GDM1 (cell line): ENCODE results near the gene METTL25B.
"Not testable (repeated sequence)": the region's sequence is repeated elsewhere in the genome, so short reads cannot be mapped to it uniquely, and the experiment has no call there.

Source experiments
- DNase-seq: peaks from one replicate; lab custom pipeline; 2025; lab: John Stamatoyannopoulos, UW

The METTL25B gene

DNA sequence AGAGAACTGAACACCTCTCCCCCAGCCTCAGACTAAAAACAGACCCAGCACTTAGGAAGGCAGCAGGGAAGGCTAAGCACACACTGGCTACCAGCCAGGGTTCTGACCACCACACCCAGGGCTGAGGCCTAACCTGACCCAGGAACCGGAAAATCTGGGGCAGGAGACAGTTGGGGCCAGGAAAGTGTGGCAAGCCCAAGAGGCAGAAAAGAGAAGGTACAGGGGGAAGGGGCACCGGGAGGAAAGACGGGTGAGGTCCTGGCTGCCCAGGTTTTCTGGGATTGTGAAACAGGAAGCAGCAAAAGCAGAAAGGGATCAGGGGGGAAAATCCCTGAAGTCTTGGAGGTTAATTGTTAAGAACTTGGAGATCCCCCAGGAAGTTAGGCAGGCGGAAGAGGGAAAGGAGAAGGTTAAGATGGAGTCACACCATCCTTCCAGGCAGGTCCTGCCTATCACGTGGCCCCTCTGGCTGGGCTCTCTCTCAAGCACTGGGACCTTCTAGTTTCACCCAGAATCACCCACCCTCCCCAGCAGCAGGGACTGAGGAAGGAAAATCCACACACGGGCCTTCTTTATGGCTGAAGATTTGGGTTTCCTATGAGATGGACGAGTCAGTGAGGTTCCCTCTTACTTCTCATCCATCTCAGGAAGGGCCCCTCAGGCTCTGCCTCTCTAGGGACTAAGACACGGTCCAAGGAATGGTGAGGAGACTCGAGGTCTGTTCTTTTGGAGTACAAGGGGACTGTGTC is 20.6 kb downstream of the METTL25B start:
- peak; percentile 52 for DNase-seq

DNA sequence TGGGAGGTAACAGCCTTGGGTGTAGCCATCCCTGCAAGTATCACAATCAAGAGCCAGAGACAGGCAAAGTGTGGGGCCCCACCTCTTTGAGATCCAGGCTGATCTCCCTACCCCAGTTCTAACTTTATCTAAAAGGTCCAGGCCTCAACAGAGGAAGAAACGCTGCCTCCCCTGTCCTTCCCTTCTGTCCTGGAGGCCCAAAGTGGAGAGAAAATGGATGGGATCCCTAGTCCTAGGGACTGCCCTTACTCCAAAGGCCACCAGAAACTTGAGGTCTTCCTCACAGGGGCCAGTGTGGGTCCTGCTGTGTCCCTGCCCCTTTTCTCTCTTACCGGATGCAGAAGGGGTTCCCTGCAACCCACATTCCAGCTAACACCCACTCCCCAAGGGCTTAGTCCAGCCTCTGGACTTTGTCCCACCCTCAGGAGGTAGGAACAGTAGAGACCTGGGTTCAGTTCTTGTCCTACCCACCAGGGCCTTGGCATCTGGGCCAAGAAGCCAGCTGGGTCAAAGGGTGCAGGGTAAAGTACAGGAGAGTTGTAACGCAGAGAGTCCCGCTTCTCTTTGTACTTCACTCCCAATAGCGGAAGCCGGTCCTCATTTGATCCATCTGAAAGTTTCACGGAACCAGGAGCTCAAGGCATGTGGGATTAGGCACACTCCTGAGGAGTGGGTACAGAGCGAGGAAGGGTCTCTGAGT is 21.3 kb downstream of the METTL25B start:
- no peak for DNase-seq

DNA sequence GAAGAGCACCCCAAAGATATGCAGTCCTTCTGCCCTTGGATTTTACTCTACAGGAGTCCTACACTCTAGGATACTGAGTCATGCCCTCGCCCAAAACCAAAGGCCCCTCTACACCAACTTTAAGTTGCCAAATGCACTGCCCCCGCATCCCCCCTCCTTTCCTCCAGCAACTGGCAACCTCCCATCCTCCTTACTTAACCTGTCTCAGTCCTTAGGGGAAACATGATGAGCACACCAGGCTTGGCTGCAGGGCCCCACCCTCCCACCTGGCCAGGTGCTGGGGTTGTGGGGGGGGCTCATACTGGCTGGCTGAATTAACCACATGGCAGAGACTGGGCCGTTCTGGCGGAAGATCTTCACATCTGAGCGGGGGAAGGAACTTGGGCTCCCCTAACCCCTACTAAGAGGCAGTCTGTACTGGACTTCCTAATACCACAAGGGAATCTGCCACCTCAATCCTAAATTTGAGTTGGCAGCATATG is 22.0 kb downstream of the METTL25B start:
- DNase-seq: no peak

DNA sequence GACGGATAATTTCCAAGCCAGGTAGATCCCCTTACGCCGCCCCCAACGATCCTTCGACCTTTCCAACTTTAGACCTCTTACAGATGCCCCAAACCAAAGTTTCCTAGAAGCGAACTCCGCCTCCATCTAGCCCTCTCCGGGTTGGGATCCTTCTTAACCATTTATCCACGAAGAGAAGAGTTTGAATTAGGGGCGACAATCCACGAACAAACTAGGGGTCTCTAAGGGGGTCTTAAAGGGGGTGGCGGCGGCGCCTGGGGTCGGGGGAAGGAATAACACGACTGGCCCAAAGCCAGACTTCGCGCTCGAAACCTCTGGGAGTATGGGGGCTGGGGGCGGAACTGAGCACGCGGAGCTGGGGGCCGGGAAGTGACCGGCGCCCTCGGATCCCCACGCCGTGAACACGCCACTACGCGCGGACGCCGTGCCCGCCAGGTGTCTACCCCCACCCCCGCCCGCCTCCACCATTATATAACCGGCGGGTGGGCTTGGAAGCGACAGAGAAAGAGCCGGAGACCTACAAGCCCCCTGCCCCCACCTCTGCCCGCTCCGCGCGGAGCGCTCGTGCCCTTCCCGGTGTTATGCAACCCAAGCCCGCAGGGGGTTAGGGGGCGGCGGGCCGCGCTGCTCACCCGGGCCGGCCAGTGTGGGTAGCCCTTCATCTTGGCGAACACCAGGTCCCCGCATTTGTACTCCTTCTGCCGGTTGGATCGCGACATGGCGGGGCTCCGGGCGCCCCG is 22.6 kb downstream of the METTL25B start:
- no peak for DNase-seq

DNA sequence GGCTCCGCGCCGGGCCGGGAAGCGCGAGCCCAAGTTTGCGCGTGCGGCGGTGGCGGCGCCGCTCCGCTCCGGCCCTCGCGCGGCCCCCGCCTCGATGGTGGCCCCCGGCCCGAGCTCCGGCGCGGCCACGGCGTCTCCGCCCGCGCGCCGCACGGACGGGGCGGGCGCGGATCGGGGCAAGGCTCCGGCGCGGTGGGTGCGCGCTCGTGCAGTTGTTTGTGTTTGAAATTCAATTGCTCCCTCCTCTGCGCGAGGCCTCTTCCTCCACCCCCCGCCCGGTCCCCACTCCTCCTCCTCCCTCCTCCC is 23.1 kb downstream of the METTL25B start, which contains the start of gene HDGF:
Gene HDGF (minus strand): TSS at position 225 of the 306 bp plus-strand sequence. CDS start 246 bp downstream, outside the sequence.
- DNase-seq: no peak

DNA sequence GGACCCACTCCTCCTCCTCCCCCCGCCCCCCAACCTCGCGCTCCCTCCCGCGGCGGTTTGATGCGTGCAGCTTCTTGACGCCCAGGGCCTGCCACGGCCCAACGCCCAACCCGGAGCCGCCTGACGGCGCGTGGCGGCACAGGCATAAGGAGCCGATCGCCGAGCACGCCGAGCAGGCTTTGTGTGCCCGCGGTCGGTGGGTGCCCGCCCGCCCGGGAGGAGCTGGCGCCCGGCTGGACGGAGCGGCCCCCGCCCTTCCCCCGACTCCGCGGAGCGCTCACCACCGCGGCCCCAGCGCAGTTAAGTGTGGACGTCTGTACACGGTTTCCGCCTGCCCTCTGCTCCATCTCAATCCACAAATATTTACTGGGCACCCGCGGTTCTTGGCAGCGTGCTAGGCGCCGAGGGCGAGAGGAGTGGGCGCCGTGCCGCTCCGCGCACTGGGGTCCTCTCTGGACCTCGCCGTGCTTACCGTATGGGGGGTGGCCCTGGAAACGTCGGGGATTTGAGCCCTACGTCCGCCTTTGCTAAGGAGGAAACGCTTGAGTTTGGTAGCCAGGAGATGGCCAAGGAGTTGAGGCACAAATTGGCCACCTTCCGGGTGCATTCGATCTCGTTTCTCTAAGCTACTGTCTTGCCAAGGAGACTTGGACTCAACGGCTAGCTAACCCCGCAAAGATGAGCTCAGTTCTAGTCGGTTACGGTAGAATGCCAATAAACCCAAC is 23.6 kb downstream of the METTL25B start:
- peak; percentile 97 for DNase-seq

DNA sequence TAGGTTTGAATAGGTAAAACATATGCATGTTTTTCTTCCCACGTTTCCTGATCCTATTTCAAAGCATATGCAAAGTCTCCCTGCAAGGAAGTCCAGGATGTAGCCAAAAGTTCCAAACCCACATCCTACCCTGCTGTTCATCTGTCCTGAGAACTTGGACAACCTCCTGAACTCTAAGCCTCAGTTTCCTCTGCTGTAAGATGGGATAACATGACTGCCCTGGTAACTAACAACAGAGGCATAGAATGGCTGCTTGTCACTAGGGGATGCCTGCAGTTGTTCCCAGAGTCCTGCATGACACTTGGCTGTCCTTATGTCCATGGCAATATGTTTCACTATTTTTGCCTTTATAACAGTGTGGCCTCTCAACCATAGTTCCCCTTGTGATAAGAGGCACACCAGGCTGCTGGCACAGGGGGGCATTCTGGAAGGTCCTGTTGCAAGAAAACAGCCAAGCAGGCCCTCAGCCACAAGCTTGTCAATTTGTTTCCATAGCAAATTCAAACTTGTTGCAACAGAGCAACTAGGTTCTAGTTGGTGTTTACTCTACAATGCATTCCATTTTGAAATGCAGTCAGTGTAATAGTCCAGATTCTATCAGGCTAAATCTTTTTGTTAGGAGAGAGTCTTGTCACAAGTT is 24.7 kb downstream of the METTL25B start:
- no peak for DNase-seq

DNA sequence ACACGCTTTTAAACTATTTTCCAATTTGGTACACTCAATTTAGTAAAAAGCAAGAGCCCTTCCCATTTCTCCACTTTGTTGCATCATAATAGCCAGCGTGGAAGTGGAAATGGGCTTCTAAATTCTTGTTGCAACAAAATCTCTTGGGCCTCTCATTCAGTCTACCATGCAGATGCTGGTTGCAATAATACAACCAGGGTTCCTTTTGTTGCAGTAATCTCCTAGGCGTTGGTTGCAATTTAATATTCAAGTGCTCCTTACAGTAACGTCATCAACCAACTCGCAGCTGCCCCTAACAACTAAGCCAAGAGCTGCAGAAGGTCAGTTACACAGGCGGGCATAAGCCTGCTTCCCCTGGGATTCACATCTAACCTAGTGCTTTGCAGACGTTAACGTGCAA is 25.9 kb downstream of the METTL25B start:
- no peak for DNase-seq

DNA sequence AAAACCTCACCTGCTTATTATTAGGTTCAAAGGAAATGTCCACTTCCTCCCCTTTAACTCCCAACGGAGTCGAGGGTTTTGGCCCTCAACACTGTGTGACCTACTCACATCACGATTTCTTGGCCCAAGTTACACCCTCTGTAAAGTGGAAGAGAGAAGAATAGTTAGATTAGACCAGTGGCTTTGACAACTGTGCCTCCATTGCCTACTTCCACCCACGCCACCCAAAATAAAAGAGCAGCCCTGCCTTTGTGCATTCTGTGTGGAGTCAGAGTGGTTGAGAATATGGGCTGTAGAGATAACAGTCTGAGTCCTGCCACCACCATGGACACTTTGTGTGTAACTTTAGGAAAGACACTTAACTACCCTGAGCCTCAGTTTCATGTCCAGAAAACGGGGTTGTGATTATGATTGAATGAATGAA is 27.3 kb downstream of the METTL25B start:
- DNase-seq: no peak

DNA sequence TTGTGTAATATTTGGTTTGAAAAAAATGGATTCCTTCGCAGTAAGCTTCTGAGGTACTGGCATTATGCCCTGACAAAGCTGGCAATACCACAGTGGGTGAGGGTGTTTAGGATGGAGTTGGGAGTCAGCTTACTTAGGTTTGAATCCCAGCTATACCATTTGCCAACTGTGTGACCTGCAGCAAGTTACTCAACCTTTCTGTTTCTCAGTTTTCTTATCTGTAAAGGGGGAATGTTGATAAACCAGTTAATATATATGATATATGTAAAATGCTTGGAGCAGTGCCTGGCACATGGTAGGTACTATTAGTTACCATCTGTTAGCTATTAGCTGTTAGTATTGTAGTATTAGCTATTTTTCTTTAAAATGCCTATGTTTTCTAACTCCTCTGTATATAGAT is 28.1 kb downstream of the METTL25B start:
- DNase-seq: no peak

DNA sequence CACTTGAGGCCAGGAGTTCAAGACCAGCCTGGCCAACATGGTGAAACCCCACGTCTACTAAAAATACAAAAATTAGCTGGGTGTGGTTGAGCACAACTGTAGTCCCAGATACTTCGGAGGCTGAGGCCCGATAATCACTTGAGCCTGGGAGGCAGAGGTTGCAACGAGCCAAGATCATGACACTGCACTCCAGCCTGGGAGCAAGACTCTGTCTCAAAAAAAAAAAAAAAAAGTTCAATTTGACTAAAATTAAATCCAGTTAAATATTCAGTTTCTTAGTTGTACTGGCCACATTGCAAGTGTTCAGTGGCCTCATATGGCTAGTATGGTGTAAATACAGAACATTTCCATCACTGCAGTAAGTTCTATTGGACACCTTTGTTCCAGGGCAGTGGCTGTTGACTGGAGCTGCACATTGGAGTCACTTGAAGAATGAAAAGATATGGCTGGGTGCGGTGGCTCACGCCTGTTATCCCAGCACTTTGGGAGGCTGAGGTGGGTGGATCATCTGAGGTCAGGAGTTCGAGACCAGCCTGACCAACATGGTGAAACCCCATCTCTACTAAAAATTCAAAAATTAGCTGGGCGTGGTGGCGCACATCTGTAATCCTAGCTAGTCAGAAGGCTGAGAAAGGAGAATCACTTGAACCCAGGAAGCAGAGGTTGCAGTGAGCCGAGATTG is 29.4 kb downstream of the METTL25B start:
- DNase-seq: not testable (repeated sequence)

DNA sequence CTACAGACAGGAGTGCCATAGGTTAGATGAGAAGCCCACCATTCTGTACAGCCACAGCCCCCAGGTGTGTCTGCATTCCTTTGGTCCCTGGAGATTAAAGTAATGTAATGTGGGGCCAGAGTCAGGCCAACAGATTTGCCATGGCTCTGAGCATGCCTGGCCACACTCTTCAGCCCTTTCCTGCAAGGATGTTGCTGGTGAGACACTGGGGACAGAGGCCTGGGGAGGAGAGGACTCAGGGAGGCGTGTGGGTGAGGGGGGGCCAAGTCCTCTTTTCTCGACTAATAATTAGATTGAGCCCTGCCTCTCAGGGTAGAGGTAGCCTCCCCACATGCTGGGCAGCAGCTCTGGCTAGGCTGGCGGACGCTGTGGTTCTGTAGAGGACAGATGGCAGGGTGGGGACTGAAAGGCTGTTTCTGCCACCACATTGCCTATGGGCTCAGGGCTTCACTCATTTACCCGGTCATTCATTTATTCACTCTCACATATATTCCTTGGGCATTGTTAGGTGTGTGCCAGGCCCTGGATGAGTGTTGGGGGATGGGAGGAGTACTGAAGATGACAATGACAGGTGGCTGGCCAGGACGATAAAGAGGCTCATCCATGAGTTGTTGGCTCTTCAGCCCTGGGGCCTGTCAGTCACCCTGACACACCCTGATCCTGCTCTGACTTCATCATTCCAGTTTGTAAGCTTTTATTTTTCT is 32.0 kb downstream of the METTL25B start:
- DNase-seq: no peak

DNA sequence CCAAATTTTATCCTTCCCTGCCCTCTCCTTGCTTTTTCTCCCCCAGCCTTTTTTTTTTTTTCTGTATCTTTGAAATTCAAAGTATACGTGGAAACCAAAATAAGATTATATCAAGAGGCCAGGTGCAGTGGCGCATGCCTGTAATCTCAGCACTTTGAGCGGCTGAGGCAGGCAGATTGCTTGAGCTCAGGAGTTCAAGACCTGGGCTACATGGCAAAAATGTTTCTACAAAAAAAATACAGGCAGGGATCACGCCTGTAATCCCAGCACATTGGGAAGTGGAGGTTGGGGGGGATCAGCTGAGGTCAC is 32.5 kb downstream of the METTL25B start:
- DNase-seq: no peak

DNA sequence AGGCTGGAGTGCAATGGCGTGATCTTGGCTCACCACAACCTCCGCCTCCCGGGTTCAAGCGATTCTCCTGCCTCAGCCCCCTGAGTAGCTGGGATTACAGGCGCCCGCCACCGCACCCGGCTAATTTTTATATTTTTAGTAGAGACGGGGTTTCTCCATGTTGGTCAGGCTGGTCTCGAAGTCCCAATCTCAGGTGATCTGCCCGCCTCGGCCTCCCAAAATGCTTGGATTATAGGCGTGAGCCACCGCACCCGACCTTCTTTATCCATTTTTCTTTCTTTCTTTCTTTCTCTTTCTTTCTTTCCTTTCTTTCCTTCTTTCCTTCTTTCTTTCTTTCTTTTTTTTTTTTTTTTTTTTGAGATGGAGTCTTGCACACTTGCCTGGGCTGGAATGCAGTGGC is 36.9 kb downstream of the METTL25B start:
- not testable (repeated sequence) for DNase-seq

DNA sequence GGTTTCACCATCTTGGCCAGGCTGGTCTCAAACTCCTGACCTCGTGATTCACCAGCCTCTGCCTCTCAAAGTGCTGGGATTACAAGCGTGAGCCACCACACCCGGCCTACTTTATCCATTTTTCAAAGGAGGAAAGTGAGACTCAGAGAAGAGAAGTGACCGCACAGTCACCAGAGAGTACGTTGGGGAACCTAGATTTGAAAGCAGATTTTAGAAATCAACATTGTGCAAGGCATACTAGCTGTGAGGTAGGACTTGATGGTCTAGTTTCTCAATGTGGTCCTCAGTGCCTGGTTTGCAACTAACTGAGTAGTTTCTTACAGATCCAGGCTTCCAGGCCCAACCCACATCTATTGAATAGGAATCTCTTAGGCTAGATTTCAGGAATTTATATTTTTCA is 37.4 kb downstream of the METTL25B start:
- DNase-seq: no peak

DNA sequence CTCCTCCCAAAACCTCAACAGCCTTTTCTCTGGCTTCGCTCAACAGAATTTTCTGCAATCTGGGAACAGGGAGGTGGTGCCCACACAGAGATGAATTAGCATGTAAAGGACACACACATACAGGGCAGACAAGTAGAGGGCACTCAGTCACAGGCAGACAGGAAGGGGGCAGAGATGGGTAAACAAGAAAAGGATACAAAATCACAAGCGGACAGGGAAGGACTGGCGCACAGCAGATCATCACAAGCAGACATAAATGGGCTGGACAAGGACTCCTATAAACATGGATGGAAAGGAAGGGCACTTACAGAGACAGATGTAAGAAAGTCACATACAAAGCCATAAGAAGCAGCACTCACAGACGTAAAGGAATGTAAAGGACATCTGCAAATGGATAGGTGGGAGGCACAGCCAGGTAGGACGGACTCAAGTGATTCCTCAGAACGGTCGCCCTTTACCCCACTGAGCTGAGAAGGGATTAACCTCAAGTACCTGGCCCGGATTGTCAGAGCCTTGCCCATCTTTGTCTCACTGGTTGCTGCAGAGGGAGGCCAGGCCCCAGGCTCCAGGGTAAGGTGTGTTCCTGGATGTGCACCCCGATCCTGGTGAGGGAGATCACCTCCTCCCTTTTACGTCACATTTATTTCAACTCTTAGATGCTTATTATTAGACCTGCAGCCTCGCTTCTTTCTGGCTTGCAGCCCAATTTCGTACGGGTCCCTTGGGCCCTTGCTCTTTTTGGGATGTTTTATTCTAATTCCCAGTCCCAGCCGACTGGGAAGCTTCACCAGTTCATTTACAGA is 38.2 kb downstream of the METTL25B start:
- DNase-seq: no peak

DNA sequence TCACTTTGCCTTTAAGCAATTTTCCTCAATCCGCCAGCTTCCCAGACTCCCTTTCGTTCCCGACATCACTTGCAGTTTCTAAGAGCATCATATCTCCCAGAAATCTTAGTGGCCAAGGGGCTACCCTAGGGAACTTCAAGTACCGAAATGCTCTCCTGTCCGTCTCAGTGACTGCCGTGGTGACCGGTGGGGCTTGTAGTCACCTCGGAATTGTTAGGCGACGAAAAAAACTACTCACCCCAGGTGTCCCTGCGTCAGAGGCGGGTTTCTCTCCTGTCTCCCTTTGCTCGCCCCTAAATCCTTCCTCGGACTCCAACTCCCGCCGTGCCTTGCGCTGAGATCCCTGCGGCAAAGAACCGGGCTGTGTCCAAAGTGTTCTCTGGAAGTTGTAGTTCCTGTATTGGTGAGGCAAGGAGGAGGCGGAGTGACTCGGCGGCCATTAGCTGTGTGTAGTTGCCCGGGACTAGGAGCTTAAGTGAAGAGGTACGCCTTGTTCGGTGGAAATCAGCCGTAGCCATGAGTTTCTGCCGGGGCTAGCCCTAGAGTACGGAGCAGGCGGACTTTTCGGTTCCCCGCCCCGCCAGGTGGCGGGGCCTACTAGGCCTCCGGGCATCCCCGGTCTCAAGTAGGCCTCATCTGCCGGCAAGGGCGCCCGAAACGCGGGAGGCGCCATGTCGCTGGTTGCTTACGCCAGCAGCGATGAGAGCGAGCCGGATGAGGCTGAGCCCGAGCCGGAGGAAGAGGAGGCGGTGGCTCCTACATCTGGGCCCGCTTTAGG is 39.0 kb downstream of the METTL25B start, which contains the start of gene PRCC:
Gene PRCC (plus strand): TSS at position 435 of the 778 bp plus-strand sequence. CDS start 237 bp downstream, at position 672.
- peak; percentile 99 for DNase-seq

DNA sequence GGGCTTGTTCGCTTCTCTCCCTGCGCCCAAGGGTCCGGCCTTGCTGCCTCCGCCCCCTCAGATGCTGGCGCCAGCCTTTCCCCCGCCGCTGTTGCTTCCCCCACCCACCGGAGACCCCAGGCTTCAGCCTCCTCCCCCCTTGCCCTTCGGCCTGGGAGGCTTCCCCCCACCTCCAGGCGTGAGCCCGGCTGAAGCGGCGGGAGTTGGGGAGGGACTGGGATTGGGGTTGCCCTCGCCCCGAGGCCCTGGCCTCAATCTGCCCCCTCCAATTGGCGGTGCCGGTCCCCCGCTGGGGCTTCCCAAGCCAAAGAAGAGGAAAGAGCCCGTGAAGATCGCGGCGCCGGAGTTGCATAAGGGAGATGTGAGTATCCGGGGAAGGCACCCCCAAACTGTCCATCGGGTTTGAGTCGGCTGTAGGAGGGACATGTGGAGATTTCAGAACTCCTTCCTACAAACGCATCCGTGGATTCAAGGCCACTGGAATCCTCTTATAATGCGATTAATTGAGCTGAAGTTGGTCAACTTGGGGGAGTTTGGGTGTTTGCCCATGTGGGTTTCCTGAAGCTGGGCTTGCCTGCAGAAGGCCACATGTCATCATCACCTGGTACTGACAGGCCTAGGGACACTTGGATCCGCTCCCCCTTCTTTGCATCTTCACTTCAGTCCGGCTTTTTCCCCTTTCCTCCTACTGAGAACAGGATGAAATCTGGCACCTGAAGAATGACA is 39.8 kb downstream of the METTL25B start:
- no peak for DNase-seq
